DLD1 (cell line): ENCODE results near the gene ELFN2.

Source experiments
- in situ Hi-C: cut with HindIII; loops from 2 replicates; pipeline ENCODE4 v1.10.0; 2017; ENCODE audit warnings: low sequenced_read_pairs

ELFN2 gene

GRCh38 chr22:37325039-37325395 is 102.3 kb downstream of the ELFN2 start:
- in situ Hi-C loops: loop anchor here (10.0 kb wide), 1 partner anchor 120 kb away; no protein-coding TSS in a partner anchor

DNA sequence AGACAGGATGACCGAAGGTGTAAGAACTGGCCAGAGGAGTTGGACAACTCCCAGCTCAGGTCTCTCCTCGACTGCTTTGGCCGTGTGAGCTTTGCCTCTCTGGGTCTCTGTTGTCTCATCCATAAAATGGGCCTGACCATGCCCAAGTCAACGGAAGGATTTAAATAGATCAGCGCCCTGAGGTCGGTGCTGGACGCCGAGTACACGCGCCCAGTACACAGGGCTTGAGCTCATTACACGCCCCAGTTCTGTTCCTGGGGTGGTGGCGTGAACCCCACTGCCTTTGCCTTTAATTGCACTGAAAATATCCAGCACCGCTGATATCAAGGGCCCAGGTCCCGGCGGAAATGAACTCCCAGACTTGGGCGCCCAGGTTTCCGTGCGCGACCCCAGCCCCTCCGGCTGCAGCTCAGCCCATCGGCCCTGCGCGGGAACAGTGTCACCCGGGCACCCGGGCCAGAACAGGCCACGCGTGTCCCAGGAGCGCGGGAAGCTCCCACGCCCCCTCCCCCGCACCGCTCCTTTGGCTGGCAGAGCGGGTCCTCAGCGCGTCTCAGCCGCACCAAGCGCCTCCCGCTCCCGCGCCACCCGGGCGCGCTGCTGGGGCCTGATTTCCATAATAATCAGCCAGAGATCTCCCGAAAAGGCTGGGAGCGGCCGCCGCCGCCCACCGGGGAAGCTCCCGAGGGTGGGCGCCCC is 102.8 kb downstream of the ELFN2 start:
- in situ Hi-C loops: loop anchor here (10.0 kb wide), 1 partner anchor 120 kb away; no protein-coding TSS in a partner anchor

- in situ Hi-C loops: loop anchor here (10.0 kb wide), 1 partner anchor 124 kb away; no protein-coding TSS in a partner anchor
Observed at GRCh38 chr22:37320726-37321677, 106.3 kb downstream of the ELFN2 start.

DNA sequence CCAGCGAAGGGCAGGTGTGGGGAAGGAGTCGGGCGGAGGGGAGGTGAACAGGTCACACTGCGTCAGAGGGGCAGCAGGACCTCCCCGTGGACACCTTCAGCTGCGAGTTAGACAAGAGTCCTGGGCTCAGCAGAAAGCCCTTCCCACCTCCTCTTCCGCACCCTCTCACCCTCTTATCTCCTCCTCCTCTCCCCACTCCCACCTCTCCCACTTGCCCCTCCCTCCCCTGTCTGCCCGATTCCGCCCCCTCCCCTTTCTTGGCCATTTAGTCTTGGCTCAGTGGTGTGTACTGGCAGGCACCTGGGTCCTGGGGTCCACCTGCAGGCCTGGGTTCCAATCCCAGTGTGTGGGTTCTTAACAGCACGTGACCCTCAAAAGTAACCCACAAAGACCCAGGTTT is 107.8 kb downstream of the ELFN2 start:
- in situ Hi-C loops: no loop called here

DNA sequence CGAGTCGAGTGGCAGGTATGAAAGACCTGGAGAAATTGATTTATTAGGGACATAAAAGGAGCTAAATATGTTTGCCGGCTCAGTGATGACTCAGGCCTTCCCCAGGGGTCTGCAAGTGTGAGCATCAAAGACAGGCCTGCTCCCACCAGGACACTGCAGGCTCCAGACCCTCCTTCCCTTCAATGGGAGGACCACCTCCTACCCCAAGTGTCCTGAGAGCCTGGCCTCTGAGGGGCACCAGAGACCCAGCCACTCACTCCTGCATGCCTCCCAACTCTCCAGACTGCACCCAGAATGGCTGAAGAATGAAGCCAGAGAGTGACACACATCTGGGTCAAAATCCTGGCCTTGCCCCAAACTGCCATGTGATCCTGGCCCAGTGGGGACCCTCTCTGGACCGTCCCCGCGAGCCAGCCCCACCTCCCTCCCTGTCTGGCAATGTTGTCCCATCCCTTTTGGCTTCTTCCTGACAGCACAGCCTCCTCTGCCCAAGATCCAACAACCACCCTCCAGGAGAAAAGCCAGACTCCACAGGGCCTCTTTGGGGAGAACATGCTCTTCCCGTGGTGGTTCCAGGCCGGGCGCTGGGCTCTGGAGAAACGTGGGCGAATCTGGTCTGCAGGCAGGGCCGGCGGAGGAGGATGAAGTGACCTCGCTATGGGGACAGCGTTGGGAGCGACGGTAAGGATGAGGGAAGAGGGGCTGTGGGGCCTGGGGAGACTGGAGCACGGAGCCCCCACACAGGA is 108.7 kb downstream of the ELFN2 start:
- in situ Hi-C loops: no loop called here
